Calu3 (cell line): ENCODE data around the gene RAB25. TPM values are rescaled to one million over a fixed set of nuclear protein-coding genes. Genes with fewer than 3 reads are reported as not detected.

Source experiments
- BruUV-seq: library from RNA; stranded (reverse); fragments of 400-500 nt; replicated peaks from 2 replicates; lab custom pipeline; 2021; lab: Mats Ljungman, UMichigan
- CTCF ChIA-PET: fragments of 300-600 bp; sonication (Branson Sonifier 250); formaldehyde crosslinking; loops from one replicate; lab custom pipeline; 2022; ENCODE audit warnings: antibody characterized with exemption; lab: Charles Lee
- DNase-seq: peaks from one replicate; pipeline ENCODE4 v3.0.0; 2022
- H3K27ac Mint-ChIP-seq: one replicate; pipeline ENCODE4 v1.8.0; 2022; ENCODE audit warnings: mixed read lengths; ENCODE audit not compliant: unreplicated experiment
- H3K27me3 Mint-ChIP-seq: one replicate; pipeline ENCODE4 v1.8.0; 2022; ENCODE audit warnings: mixed read lengths; ENCODE audit not compliant: unreplicated experiment
- H3K36me3 Mint-ChIP-seq: one replicate; pipeline ENCODE4 v1.8.0; 2022; ENCODE audit warnings: mild to moderate bottlenecking, moderate library complexity, mixed read lengths; ENCODE audit not compliant: insufficient read depth, unreplicated experiment
- H3K4me1 Mint-ChIP-seq: one replicate; pipeline ENCODE4 v1.8.0; 2022; ENCODE audit warnings: mild to moderate bottlenecking, low read depth, mixed read lengths; ENCODE audit not compliant: unreplicated experiment
- H3K4me3 Mint-ChIP-seq: one replicate; pipeline ENCODE4 v1.8.0; 2022; ENCODE audit warnings: mild to moderate bottlenecking, low read depth, moderate library complexity, mixed read lengths; ENCODE audit not compliant: unreplicated experiment
- H3K9me3 Mint-ChIP-seq: one replicate; pipeline ENCODE4 v1.8.0; 2022; ENCODE audit warnings: low read depth, mixed read lengths; ENCODE audit not compliant: unreplicated experiment
- CTCF ChIP-seq: fragments of 200-600 bp; IDR thresholded peaks from one replicate; pipeline ENCODE4 v1.8.0; 2022; ENCODE audit warnings: antibody characterized with exemption; ENCODE audit not compliant: unreplicated experiment
- intact Hi-C: fragments of 100-400 bp; cut with micrococcal nuclease; formaldehyde crosslinking; loops from one replicate; pipeline ENCODE4 v1.10.0; 2022; ENCODE audit not compliant: unreplicated experiment
- total RNA-seq: library from RNA; stranded (reverse); gene quantifications from 2 replicates; pipeline ENCODE4 v1.2.3, GENCODE V29; 2022

Gene RAB25
- total RNA-seq, 1 experiment from 2014 or later: 182 TPM

- Mint-ChIP-seq H3K27ac (no peak overlapping the region), H3K4me3 (no peak overlapping the region), H3K27me3 (no peaks in the 10 kb centered on the region), H3K4me1 (no peaks in the 10 kb centered on the region), H3K9me3 (no peaks in the 10 kb centered on the region), H3K36me3 (peaks cover 8% of the 10 kb centered on the region)
- no peak for TF ChIP-seq CTCF
- DNase-seq: no peak
- no TSS peak for BruUV-seq
- CTCF ChIA-PET: interaction anchor here (1.4 kb wide), 1 partner anchor 9 kb away, joined by 3 read pairs; no protein-coding TSS in a partner anchor
- intact Hi-C loops: no loop called here
Measured at GRCh38 chr1:156075775-156076204, 14.8 kb downstream of the RAB25 start.

GRCh38 chr1:156076609-156077429 lies 15.9 kb downstream of the RAB25 start:
- no TSS peak for BruUV-seq
- TF ChIP-seq CTCF: no peak
- Mint-ChIP-seq H3K36me3 (peaks cover 6% of the 10 kb centered on the region), H3K9me3 (no peaks in the 10 kb centered on the region), H3K4me1 (no peaks in the 10 kb centered on the region), H3K4me3 (no peak overlapping the region), H3K27ac (no peak overlapping the region), H3K27me3 (no peaks in the 10 kb centered on the region)
- no peak for DNase-seq
- intact Hi-C loops: no loop called here
- CTCF ChIA-PET: no interaction called here

- CTCF ChIA-PET: no interaction called here
- no peak for DNase-seq
- Mint-ChIP-seq H3K4me1 (no peaks in the 10 kb centered on the region), H3K4me3 (no peak overlapping the region), H3K27ac (no peak overlapping the region), H3K36me3 (peaks cover 12% of the 10 kb centered on the region), H3K9me3 (no peaks in the 10 kb centered on the region), H3K27me3 (no peaks in the 10 kb centered on the region)
- no peak for TF ChIP-seq CTCF
- BruUV-seq: no TSS peak
- intact Hi-C loops: no loop called here
Measured at GRCh38 chr1:156077430-156077760, 16.4 kb downstream of the RAB25 start.

- no peaks in the 10 kb centered on the region for H3K27me3 Mint-ChIP-seq
- DNase-seq: no peak
- peaks cover 23% of the 10 kb centered on the region for H3K36me3 Mint-ChIP-seq
- H3K27ac Mint-ChIP-seq: no peak overlapping the region
- no peaks in the 10 kb centered on the region for H3K4me1 Mint-ChIP-seq
- no peak for TF ChIP-seq CTCF
- no peak overlapping the region for H3K4me3 Mint-ChIP-seq
- H3K9me3 Mint-ChIP-seq: no peaks in the 10 kb centered on the region
- CTCF ChIA-PET: interaction anchor here (1.0 kb wide), 1 partner anchor 146 kb away, joined by 3 read pairs; no protein-coding TSS in a partner anchor
- BruUV-seq: no TSS peak
- intact Hi-C loops: no loop called here
Measured at GRCh38 chr1:156078728-156079127, 17.8 kb downstream of the RAB25 start.
